Heart left ventricle (tissue), 16 donors: ENCODE data around the gene CX3CR1. TPM values are rescaled to one million over a fixed set of nuclear protein-coding genes. Genes with fewer than 3 reads are reported as not detected.

Source experiments
- ATAC-seq, 4 donors: fragments of 200-7000 bp; cut with Tn5 transposase; one replicate each; pipeline ENCODE4 v1.9.1; 2020 to 2022; ENCODE audit warnings: moderate library complexity in 4 of 4, mild to moderate bottlenecking in 3 of 4, moderate number of reproducible peaks in 1 of 4
- DNase-seq, 5 donors: peaks; one replicate each; pipeline ENCODE4 v3.0.0-alpha.2; 2020
- H3K27ac ChIP-seq, 12 donors: fragments of 200-600 bp; sonication (generic) in 4 of 12; one replicate each; pipeline versions ENCODE4 v1.5.0 to v1.8.0; 2016 to 2022; ENCODE audit warnings: mild to moderate bottlenecking in 2 of 12
- H3K27me3 ChIP-seq, 9 donors: fragments of 200-600 bp; sonication (generic) in 2 of 9; one replicate each; pipeline versions ENCODE4 v1.5.1 to v1.8.0; 2016 to 2022; ENCODE audit warnings: mild to moderate bottlenecking in 3 of 9
- H3K36me3 ChIP-seq, 9 donors: fragments of 200-600 bp; sonication (generic) in 2 of 9; one replicate each; pipeline versions ENCODE4 v1.5.0 to v1.8.0; 2018 to 2022; ENCODE audit warnings: mild to moderate bottlenecking in 2 of 9
- H3K4me1 ChIP-seq, 12 donors: fragments of 200-600 bp; sonication (generic) in 4 of 12; one replicate each; pipeline versions ENCODE4 v1.5.0 to v1.8.0; 2016 to 2022; ENCODE audit warnings: mild to moderate bottlenecking in 3 of 12
- H3K4me3 ChIP-seq, 12 donors: fragments of 200-600 bp; sonication (generic) in 4 of 12; one replicate each; pipeline versions ENCODE4 v1.5.0 to v1.8.0; 2017 to 2022; ENCODE audit warnings: mild to moderate bottlenecking in 9 of 12, moderate library complexity in 4 of 12
- H3K9me3 ChIP-seq, 12 donors: fragments of 200-600 bp; sonication (generic) in 4 of 12; one replicate each; pipeline versions ENCODE4 v1.5.0 to v1.8.0; 2016 to 2022; ENCODE audit warnings: mild to moderate bottlenecking in 1 of 12
- CTCF ChIP-seq, 12 donors: fragments of 200-600 bp; sonication (generic) in 4 of 12; IDR thresholded peaks; one replicate each; pipeline versions ENCODE4 v1.5.0 to v1.8.0; 2018 to 2022; ENCODE audit warnings: antibody characterized with exemption in 12 of 12, mild to moderate bottlenecking in 5 of 12
- POLR2A ChIP-seq, 2 donors: fragments of 450-650 bp; IDR thresholded peaks; one replicate each; pipeline ENCODE4 v1.6.1; 2017; ENCODE audit warnings: antibody characterized with exemption in 2 of 2, mild to moderate bottlenecking in 2 of 2, moderate library complexity in 2 of 2
- WGBS, 4 donors: extraction: QIAGEN DNeasy Blood & Tissue Kit in 2 of 4; methylation state at CpG; one replicate each; pipeline versions ENCODE4 v1.1.5 to v1.1.7; 2013 to 2018; 5-methylcytosine and 5-hydroxymethylcytosine counted together
- intact Hi-C, 10 donors: fragments of 100-400 bp; cut with DNase I; formaldehyde crosslinking; loops; one replicate each; pipeline versions ENCODE4 v1.11.1 to v1.14.2; 2022
- polyA plus RNA-seq, 2 donors: library from polyadenylated mRNA; stranded (reverse); fragments of 200-250 nt; gene quantifications; one replicate each; pipeline ENCODE4 v1.2.3, GENCODE V29; 2013
- total RNA-seq, 9 donors: library from RNA; depleted of rRNA in 2 of 9; stranded (reverse); fragments of >200 nt in 2 of 9; fragmentation: NEBNext Ultra II Directional in 3 of 9; extraction: Animal tissue kit (Norgen Biotek cat#: 25700) in 3 of 9; gene quantifications; one replicate each; pipeline versions ENCODE4 v1.1.0 to v1.2.4, GENCODE V29; 2016 to 2023
- donor health status: ischemic (EF 13 %, LVEDD 7.1; RV severe dilation, severe dysfunction).
- donor health status: healthy with polysubstance abuse.
- donor health status: DM: no; HTN: yes; CAD: no.
- donor health status: DM: no; HTN: no; CAD: no.
- donor health status: ischemic (EF 25% LVEDD 6.9; RV normal size, moderate dysfunction).
- donor health status: ischemic (EF 25% LVEDD 5.7; RV mildly dilated, moderate dysfunction).
- donor health status: healthy.
- donor health status: DM: yes; HTN: yes; CAD: no.
- donor health status: ischemic (EF 35%, LVEDD 5.7; RV mildly dilated, moderate dysfunction).
- donor health status: nonischemic (EF 11% LVEDD 7.7; RV severe dilation, severe dysfunction).
- donor health status: DM: yes; HTN: yes; CAD: no.
- donor health status: PGD.
- donor health status: ischemic (EF 29% LVEDD 5.4; RV normal size, mild dysfunction).
- donor health status: nonischemic (EF 23%, LVEDD 6.1; RV moderate dilation, normal function).

CX3CR1 gene
- total and polyA plus RNA-seq, 11 donors: 0.14 to 11.4 (median 1.1) TPM

- Histone ChIP-seq H3K27ac (no peak overlapping the region), H3K4me1 (peaks cover 0 to 17% (median 0%) of the 10 kb centered on the region in 12 donors), H3K27me3 (no peaks in the 10 kb centered on the region), H3K9me3 (no peaks in the 10 kb centered on the region), H3K36me3 (no peaks in the 10 kb centered on the region), H3K4me3 (no peak overlapping the region)
- TF ChIP-seq POLR2A (IDR thresholded peaks at IDR 0.05): no peak
- TF ChIP-seq CTCF (IDR thresholded peaks at IDR 0.05): no peak
- WGBS, 4 donors: 87 to 93% (median 87%) methylated on average over 3 of the region's 3 CpGs
- DNase-seq: no peak
- intact Hi-C loops: loop anchor here in 6 of 10 donors (2.0 to 5.0 kb wide), 6 partner anchors 79 to 179 kb away; partner anchors contain the start of genes XIRP1 (in 3 of the 6), GORASP1 (in 2 of the 6) and TTC21A (in 2 of the 6)
- no peak for ATAC-seq
Measured at GRCh38 chr3:39286771-39287170, 6.9 kb upstream of the CX3CR1 start.

DNA sequence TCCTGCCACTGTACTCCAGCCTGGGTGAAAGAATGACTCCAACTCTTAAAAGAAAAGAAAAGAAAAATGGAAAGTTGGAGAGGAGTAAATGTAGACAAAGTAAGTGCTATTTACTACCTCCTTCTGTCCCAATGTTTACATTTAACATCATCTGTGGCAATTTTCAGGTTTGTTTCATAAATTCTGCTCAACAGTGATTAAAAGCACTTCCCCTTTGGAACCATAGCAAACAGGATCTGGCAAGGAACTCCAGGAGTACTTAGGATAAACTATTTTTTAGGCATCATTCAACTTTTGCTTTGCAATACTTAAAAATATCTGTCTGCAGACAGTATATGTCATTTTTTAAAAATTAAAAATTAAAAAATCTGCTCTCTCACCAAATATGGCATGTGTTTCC is 5.5 kb upstream of the CX3CR1 start:
- TF ChIP-seq CTCF (IDR thresholded peaks at IDR 0.05) (no peak), POLR2A (IDR thresholded peaks at IDR 0.05) (no peak)
- intact Hi-C loops: loop anchor here in 5 of 10 donors (5.0 kb wide), 5 partner anchors 78 to 178 kb away; partner anchors contain the start of genes XIRP1 (in 3 of the 5), GORASP1 (in 2 of the 5) and TTC21A (in 2 of the 5)
- Histone ChIP-seq H3K4me3 (no peak overlapping the region), H3K27ac (no peak overlapping the region), H3K9me3 (no peaks in the 10 kb centered on the region), H3K27me3 (no peaks in the 10 kb centered on the region), H3K36me3 (no peaks in the 10 kb centered on the region), H3K4me1 (peaks cover 0 to 32% (median under 1%) of the 10 kb centered on the region in 12 donors)
- DNase-seq: no peak
- ATAC-seq: no peak

GRCh38 chr3:39284457-39284881 is 4.6 kb upstream of the CX3CR1 start:
- H3K36me3 ChIP-seq: no peaks in the 10 kb centered on the region
- TF ChIP-seq CTCF (IDR thresholded peaks at IDR 0.05) (no peak), POLR2A (IDR thresholded peaks at IDR 0.05) (no peak)
- no peaks in the 10 kb centered on the region for H3K9me3 ChIP-seq
- DNase-seq: no peak
- peak in 1 of 4 donors; percentile 16 for ATAC-seq
- no peaks in the 10 kb centered on the region for H3K27me3 ChIP-seq
- H3K4me1 ChIP-seq: peaks cover 0 to 39% (median 6%) of the 10 kb centered on the region in 12 donors
- no peak overlapping the region for H3K27ac ChIP-seq
- WGBS, 4 donors: 49 to 62% (median 56%) methylated on average over 5 of the region's 5 CpGs
- intact Hi-C loops: no loop called here
- H3K4me3 ChIP-seq: no peak overlapping the region

- DNase-seq (no peak), ATAC-seq (no peak)
- H3K4me3 ChIP-seq: no peak overlapping the region
- no peaks in the 10 kb centered on the region for H3K36me3 ChIP-seq
- intact Hi-C loops: no loop called here
- WGBS, 4 donors: 82 to 90% (median 83%) methylated on average over 6 of the region's 6 CpGs
- TF ChIP-seq CTCF (IDR thresholded peaks at IDR 0.05): no peak
- TF ChIP-seq POLR2A (IDR thresholded peaks at IDR 0.05): no peak
- no peak overlapping the region for H3K27ac ChIP-seq
- H3K27me3 ChIP-seq: no peaks in the 10 kb centered on the region
- peaks cover 0 to 37% (median 6%) of the 10 kb centered on the region in 12 donors for H3K4me1 ChIP-seq
- no peaks in the 10 kb centered on the region for H3K9me3 ChIP-seq
Measured at GRCh38 chr3:39282057-39282456, 2.2 kb upstream of the CX3CR1 start.
